Breast epithelium (tissue), 4 donors: ENCODE results near the gene MED1. TPM values are rescaled to one million over a fixed set of nuclear protein-coding genes. Genes with fewer than 3 reads are reported as not detected.
A peak's percentile ranks its signal among the peaks of the same experiment; 100 is the strongest.
"Not testable (repeated sequence)": the region's sequence is repeated elsewhere in the genome, so short reads cannot be mapped to it uniquely, and the experiment has no call there.

Experiments used
- DNase-seq, 2 donors: peaks; one replicate each; pipeline ENCODE4 v3.0.0-alpha.2; 2019; ENCODE audit warnings: low spot score in 2 of 2
- H3K27ac ChIP-seq, 2 donors: fragments of 200-600 bp; sonication (generic) in 1 of 2; one replicate each; pipeline ENCODE4 v1.5.1; 2016 to 2019; ENCODE audit warnings: mild to moderate bottlenecking in 1 of 2
- H3K27me3 ChIP-seq, 2 donors: fragments of 200-600 bp; sonication (generic) in 1 of 2; one replicate each; pipeline versions ENCODE4 v1.5.1 to v1.6.0; 2017 to 2019; ENCODE audit warnings: control low read depth in 1 of 2, mild to moderate bottlenecking in 1 of 2
- H3K36me3 ChIP-seq: fragments of 200-600 bp; one replicate; pipeline ENCODE4 v1.5.1; 2019
- H3K4me1 ChIP-seq, 2 donors: fragments of 200-600 bp; sonication (generic); one replicate each; pipeline ENCODE4 v1.5.1; 2016 to 2019; ENCODE audit warnings: control low read depth in 1 of 2
- H3K4me3 ChIP-seq, 3 donors: fragments of 200-600 bp; sonication (generic); 1 replicate in 2 of 3; 2 replicates in 1 of 3; pipeline ENCODE4 v1.5.1; 2016 to 2019; ENCODE audit warnings: mild to moderate bottlenecking in 3 of 3, moderate library complexity in 2 of 3
- H3K9me3 ChIP-seq, 2 donors: fragments of 200-600 bp; sonication (generic) in 1 of 2; one replicate each; pipeline ENCODE4 v1.5.1; 2016 to 2019; ENCODE audit warnings: control low read depth in 1 of 2
- CTCF ChIP-seq, 3 donors: fragments of 450-650 bp; IDR thresholded peaks; one replicate each; pipeline ENCODE4 v1.5.1; 2016 to 2017; ENCODE audit warnings: antibody characterized with exemption in 3 of 3, mild to moderate bottlenecking in 3 of 3, moderate library complexity in 3 of 3
- POLR2A ChIP-seq: fragments of 450-650 bp; IDR thresholded peaks from one replicate; pipeline ENCODE4 v1.6.1; 2016; ENCODE audit warnings: antibody characterized with exemption, mild to moderate bottlenecking, moderate library complexity
- POLR2AphosphoS5 ChIP-seq, 3 donors: sonication (generic); formaldehyde crosslinking; IDR thresholded peaks; one replicate each; pipeline ENCODE4 v1.6.1; 2017; ENCODE audit warnings: antibody characterized with exemption in 3 of 3
- intact Hi-C: fragments of 100-400 bp; cut with DNase I; formaldehyde crosslinking; loops from one replicate; pipeline ENCODE4 v1.15.1; 2023; ENCODE audit warnings: low total_unique reads
- total RNA-seq, 3 donors: library from RNA; depleted of rRNA; stranded (reverse); fragments of >200 nt; gene quantifications; one replicate each; pipeline ENCODE4 v1.1.0, GENCODE V29; 2016

The MED1 gene
- total RNA-seq, 3 donors from 2014 or later = 21.4 to 36.3 (median 33.1) TPM

GRCh38 chr17:39450051-39450450, 1.0 kb downstream of the MED1 start:
- H3K4me1 ChIP-seq = no peaks in the 10 kb centered on the region
- no peaks in the 10 kb centered on the region for H3K27me3 ChIP-seq
- H3K9me3 ChIP-seq = no peaks in the 10 kb centered on the region
- intact Hi-C loops = no loop called here
- H3K36me3 ChIP-seq = no peaks in the 10 kb centered on the region
- no peak for DNase-seq
- H3K27ac ChIP-seq = no peak overlapping the region
- H3K4me3 ChIP-seq = peak overlapping the region in 2 of 3 donors; percentile 67 to 80
- no peak for TF ChIP-seq POLR2A
- no peak for TF ChIP-seq CTCF (IDR thresholded peaks at IDR 0.05)
- TF ChIP-seq POLR2AphosphoS5 (IDR thresholded peaks at IDR 0.05) = no peak

- DNase-seq = no peak
- Histone ChIP-seq H3K27ac (no peak overlapping the region), H3K4me3 (no peak overlapping the region), H3K4me1 (no peaks in the 10 kb centered on the region), H3K27me3 (no peaks in the 10 kb centered on the region), H3K9me3 (no peaks in the 10 kb centered on the region), H3K36me3 (no peaks in the 10 kb centered on the region)
- TF ChIP-seq POLR2A (no peak), POLR2AphosphoS5 (IDR thresholded peaks at IDR 0.05) (no peak)
- intact Hi-C loops = no loop called here
These were observed 3.5 kb downstream of the MED1 start for GRCh38 chr17:39447561-39447960.

GRCh38 chr17:39443326-39443725, 7.7 kb downstream of the MED1 start:
- H3K27ac ChIP-seq = no peak overlapping the region
- no peaks in the 10 kb centered on the region for H3K27me3 ChIP-seq
- DNase-seq = no peak
- no peaks in the 10 kb centered on the region for H3K9me3 ChIP-seq
- H3K36me3 ChIP-seq = no peaks in the 10 kb centered on the region
- no peak overlapping the region for H3K4me3 ChIP-seq
- H3K4me1 ChIP-seq = no peaks in the 10 kb centered on the region
- intact Hi-C loops = no loop called here
- no peak for TF ChIP-seq CTCF (IDR thresholded peaks at IDR 0.05)
- TF ChIP-seq POLR2A = no peak
- no peak for TF ChIP-seq POLR2AphosphoS5 (IDR thresholded peaks at IDR 0.05)

GRCh38 chr17:39439868-39440267, 11.2 kb downstream of the MED1 start:
- H3K36me3 ChIP-seq, H3K4me1 ChIP-seq, H3K9me3 ChIP-seq, H3K27ac ChIP-seq, DNase-seq, H3K27me3 ChIP-seq, intact Hi-C loops, H3K4me3 ChIP-seq: not testable (repeated sequence)

- no peaks in the 10 kb centered on the region for H3K27me3 ChIP-seq
- H3K4me1 ChIP-seq = no peaks in the 10 kb centered on the region
- DNase-seq = no peak
- H3K27ac ChIP-seq = no peak overlapping the region
- intact Hi-C loops = no loop called here
- no peaks in the 10 kb centered on the region for H3K36me3 ChIP-seq
- no peaks in the 10 kb centered on the region for H3K9me3 ChIP-seq
- H3K4me3 ChIP-seq = no peak overlapping the region
- TF ChIP-seq CTCF (IDR thresholded peaks at IDR 0.05) = no peak
- TF ChIP-seq POLR2AphosphoS5 (IDR thresholded peaks at IDR 0.05) = no peak
- TF ChIP-seq POLR2A = no peak
These were observed 21.5 kb downstream of the MED1 start for GRCh38 chr17:39429600-39429999.

- intact Hi-C loops = no loop called here
- TF ChIP-seq CTCF (IDR thresholded peaks at IDR 0.05) = no peak
- TF ChIP-seq POLR2A = no peak
- TF ChIP-seq POLR2AphosphoS5 (IDR thresholded peaks at IDR 0.05) = no peak
- Histone ChIP-seq H3K9me3 (no peaks in the 10 kb centered on the region), H3K27ac (no peak overlapping the region), H3K36me3 (peaks cover 13% of the 10 kb centered on the region), H3K4me1 (no peaks in the 10 kb centered on the region), H3K27me3 (no peaks in the 10 kb centered on the region), H3K4me3 (no peak overlapping the region)
- DNase-seq = no peak
These were observed 34.9 kb downstream of the MED1 start for GRCh38 chr17:39416141-39416540.
